ENCODE data around the gene GDPD3. TPM values are rescaled to one million over a fixed set of nuclear protein-coding genes. Genes with fewer than 3 reads are reported as not detected.

GDPD3 gene
- total and polyA plus RNA-seq, 9 of the 15 experiments (the other 6 are each of a cell fraction or from before 2014, with no cell fraction given) = 0.47 to 3.9 (median 1.1) TPM

- TF ChIP-seq ZBTB5 (IDR thresholded peaks at IDR 0.05) (no peak), CBFA2T2 (conservative IDR thresholded peaks at IDR 0.05) (no peak), HMGN3 (IDR thresholded peaks at IDR 0.05; ENCODE audit: borderline replicate concordance, extremely low read depth, insufficient read length, low read depth, low read length) (peak; percentile 75), ZHX1 (conservative IDR thresholded peaks at IDR 0.05; ENCODE audit: low read length) (no peak), ELF4 (CRISPR knock-in tag; IDR thresholded peaks at IDR 0.05) (peak; percentile 94), E4F1 (CRISPR knock-in tag; IDR thresholded peaks at IDR 0.05; ENCODE audit: borderline replicate concordance) (no peak; the same call in 1 of the 2 replicates), NCOA6 (IDR thresholded peaks at IDR 0.05) (no peak), ZFP36 (IDR thresholded peaks at IDR 0.05; ENCODE audit: low read depth, low read length, partially characterized antibody) (peak; percentile 23), DIDO1 (tag; IDR thresholded peaks at IDR 0.05; ENCODE audit: low read depth) (no peak), SRSF1 (IDR thresholded peaks at IDR 0.05; ENCODE audit: low read depth, low read length) (no peak), ZNF282 (CRISPR knock-in tag; IDR thresholded peaks at IDR 0.05) (0 out of 2 replicates have a peak, but pooled peaks have one; percentile 74), CREB3L1 (IDR thresholded peaks at IDR 0.05; ENCODE audit: borderline replicate concordance, low read depth) (peak; percentile 90), ZNF197 (CRISPR knock-in tag; IDR thresholded peaks at IDR 0.05; ENCODE audit: low read depth) (no peak), ZNF174 (CRISPR knock-in tag; IDR thresholded peaks at IDR 0.05) (no peak), ZNF316 (IDR thresholded peaks at IDR 0.05) (peak; percentile 93), TEAD2 (tag; IDR thresholded peaks at IDR 0.05) (no peak), ZNF561 (CRISPR knock-in tag; conservative IDR thresholded peaks at IDR 0.05) (no peak), POLR2A (conservative IDR thresholded peaks at IDR 0.05) (peak; percentile 99), SMAD4 (CRISPR knock-in tag; conservative IDR thresholded peaks at IDR 0.05) (peak; percentile 75)
Measured at GRCh38 chr16:30065102-30065942, 48.0 kb downstream of the GDPD3 start, which contains the start of gene ALDOA (continued).

Measured in K562 (cell line).